ENCODE measurements around the gene LPP. TPM values are rescaled to one million over a fixed set of nuclear protein-coding genes. Genes with fewer than 3 reads are reported as not detected.

LPP gene
- total and polyA plus RNA-seq, 8 donors: 4.9 to 84.4 (median 45.9) TPM

- H3K27ac ChIP-seq: no peak overlapping the region
- no peak for DNase-seq
- no peak overlapping the region for H3K4me3 ChIP-seq
- intact Hi-C loops (cut with DNase I): no loop called here
- no peaks in the 10 kb centered on the region for H3K27me3 ChIP-seq
- no peak for TF ChIP-seq CTCF (IDR thresholded peaks at IDR 0.05)
- H3K36me3 ChIP-seq: no peaks in the 10 kb centered on the region
- H3K4me1 ChIP-seq: peaks cover 21 to 24% (median 22%) of the 10 kb centered on the region in 3 donors
- ATAC-seq: no peak
- no peak for FAIRE-seq
- 69 to 73% methylated on average over 8 of the region's 8 CpGs for WGBS, 2 donors
- no peaks in the 10 kb centered on the region for H3K9me3 ChIP-seq
These were observed 152.6 kb downstream of the LPP start for GRCh38 chr3:188306435-188307005.

- 81 to 83% methylated on average over 6 of the region's 6 CpGs for WGBS, 2 donors
- H3K36me3 ChIP-seq: no peaks in the 10 kb centered on the region
- DNase-seq: no peak
- H3K9me3 ChIP-seq: no peaks in the 10 kb centered on the region
- no peak overlapping the region for H3K27ac ChIP-seq
- FAIRE-seq: no peak
- H3K4me3 ChIP-seq: no peak overlapping the region
- intact Hi-C loops (cut with DNase I): no loop called here
- H3K27me3 ChIP-seq: no peaks in the 10 kb centered on the region
- no peak for ATAC-seq
- no peak for TF ChIP-seq CTCF (IDR thresholded peaks at IDR 0.05)
- H3K4me1 ChIP-seq: peaks cover 0 to 7% (median 6%) of the 10 kb centered on the region in 3 donors
These were observed 155.7 kb downstream of the LPP start for GRCh38 chr3:188309437-188310269.

GRCh38 chr3:188310270-188310710, 156.3 kb downstream of the LPP start:
- no peak overlapping the region for H3K4me3 ChIP-seq
- no peak for FAIRE-seq
- DNase-seq: no peak
- H3K9me3 ChIP-seq: no peaks in the 10 kb centered on the region
- peaks cover 0 to 4% (median 0%) of the 10 kb centered on the region in 3 donors for H3K4me1 ChIP-seq
- ATAC-seq: no peak
- no peak overlapping the region for H3K27ac ChIP-seq
- 95 to 98% methylated on average over 2 of the region's 2 CpGs for WGBS, 2 donors
- no peaks in the 10 kb centered on the region for H3K27me3 ChIP-seq
- intact Hi-C loops (cut with DNase I): no loop called here
- H3K36me3 ChIP-seq: no peaks in the 10 kb centered on the region
- TF ChIP-seq CTCF (IDR thresholded peaks at IDR 0.05): no peak

- no peak overlapping the region for H3K27ac ChIP-seq
These were observed 161.6 kb downstream of the LPP start for GRCh38 chr3:188315553-188315952.

More at GRCh38 chr3:188315553-188315952, 161.6 kb downstream of the LPP start:
- no peak for TF ChIP-seq CTCF (IDR thresholded peaks at IDR 0.05)
- DNase-seq: no peak
- intact Hi-C loops (cut with DNase I): no loop called here
- WGBS, 2 donors: 77 to 82% methylated on average over 2 of the region's 2 CpGs
- peaks cover 0 to 6% (median 0%) of the 10 kb centered on the region in 3 donors for H3K4me1 ChIP-seq
- ATAC-seq: no peak
- H3K9me3 ChIP-seq: no peaks in the 10 kb centered on the region
- H3K36me3 ChIP-seq: no peaks in the 10 kb centered on the region
- no peaks in the 10 kb centered on the region for H3K27me3 ChIP-seq
- no peak overlapping the region for H3K4me3 ChIP-seq
- FAIRE-seq: no peak
